ENCODE data around the gene NUAK2. TPM values are rescaled to one million over a fixed set of nuclear protein-coding genes. Genes with fewer than 3 reads are reported as not detected.

The NUAK2 gene
- total RNA-seq, 1 experiment from 2014 or later, result 0.45 TPM

- no peak overlapping the region for H3K27ac ChIP-seq (ENCODE audit: low read depth, low read length, poor library complexity, severe bottlenecking)
- intact Hi-C loops (cut with micrococcal nuclease; ENCODE audit: unreplicated experiment), result loop anchor here (1.0 to 5.0 kb wide), 4 partner anchors 134 to 449 kb away; partner anchors contain the start of gene RBBP5
- ChIA-PET CTCF (interaction anchor here (0.6 to 1.9 kb wide), 13 partner anchors 10 to 281 kb away, joined by 3 to 10 read pairs (median 4); no protein-coding TSS in a partner anchor), POLR2A (ENCODE audit: low non-redundant PET) (no interaction called here)
- peaks cover 5% of the 10 kb centered on the region for H3K4me1 ChIP-seq (ENCODE audit: insufficient read depth, low read length, poor library complexity, severe bottlenecking)
- no peaks in the 10 kb centered on the region for H3K9me3 ChIP-seq (ENCODE audit: low read depth, low read length, poor library complexity, severe bottlenecking)
- no peaks in the 10 kb centered on the region for H3K27me3 ChIP-seq (replicated peaks; ENCODE audit: insufficient read depth, low read depth, low read length, poor library complexity)
- TF ChIP-seq CTCF (conservative IDR thresholded peaks at IDR 0.05; ENCODE audit: low read depth, low read length) (peak; percentile 94), EZH2 (IDR thresholded peaks at IDR 0.05; ENCODE audit: borderline replicate concordance, low read depth, low read length, poor library complexity, severe bottlenecking) (no peak)
- DNase-seq (ENCODE audit: low spot score), result peak; percentile 86
- H3K4me3 ChIP-seq (ENCODE audit: low read depth, low read length, poor library complexity, severe bottlenecking), result no peak overlapping the region
- H3K36me3 ChIP-seq (ENCODE audit: insufficient read depth, low read length, poor library complexity, severe bottlenecking), result no peaks in the 10 kb centered on the region
- no TSS peak for BruUV-seq (replicated peaks)
Observed at GRCh38 chr1:205255941-205256780, 65.4 kb downstream of the NUAK2 start.

Other genes starting within 250 kb of the NUAK2 start
- 5.4 and 5.9 TPM in 2 replicates for gene TMEM81, start 237.3 kb downstream of the NUAK2 start, total RNA-seq (2021)
- gene RBBP5, start 199.8 kb downstream of the NUAK2 start, total RNA-seq (2021), result 24.4 and 32.0 TPM in 2 replicates
- gene DSTYK, start 110.0 kb downstream of the NUAK2 start, total RNA-seq (2021), result 7.1 and 7.5 TPM in 2 replicates
- 2.2 and 3.0 TPM in 2 replicates for gene TMCC2, start 93.8 kb downstream of the NUAK2 start, total RNA-seq (2021)
- gene KLHDC8A, start 35.2 kb upstream of the NUAK2 start, total RNA-seq (2021), result 0.39 TPM in 1 of 2 replicates, not detected in the other
- gene LEMD1, start 100.3 kb upstream of the NUAK2 start, total RNA-seq (2021), result 1.5 and 3.4 TPM in 2 replicates
- gene BLACAT1, start 134.3 kb upstream of the NUAK2 start, total RNA-seq (2021), result 0.45 and 2.0 TPM in 2 replicates
- 9.2 and 29.3 TPM in 2 replicates for gene CDK18, start 182.9 kb upstream of the NUAK2 start, total RNA-seq (2021)

Data from A673 (cell line).